DOHH2 (cell line): ENCODE data around the gene MARK3.

Experiments
- H3F3A ChIP-seq: fragments of 200-600 bp; sonication (generic), shearing (Covaris generic); 2 replicates; pipeline ENCODE4 v1.6.0; 2016; ENCODE audit warnings: antibody characterized with exemption, mild to moderate bottlenecking; ENCODE audit not compliant: control insufficient read depth, insufficient read depth
- H3K27ac ChIP-seq: fragments of 200-600 bp; sonication (generic); 2 replicates; pipeline ENCODE4 v1.5.1; 2014; ENCODE audit warnings: low read depth, mild to moderate bottlenecking, low read length, moderate library complexity
- H3K27me3 ChIP-seq: fragments of 200-600 bp; sonication (generic); 2 replicates; pipeline ENCODE4 v1.6.1; 2014; ENCODE audit warnings: mild to moderate bottlenecking, low read length, mixed read lengths; ENCODE audit not compliant: control insufficient read depth
- H3K36me3 ChIP-seq: fragments of 200-600 bp; sonication (generic); 2 replicates; pipeline ENCODE4 v1.6.1; 2014; ENCODE audit warnings: mild to moderate bottlenecking, low read length, moderate library complexity, mixed read lengths; ENCODE audit not compliant: control insufficient read depth
- H3K4me1 ChIP-seq: fragments of 200-600 bp; sonication (generic); 2 replicates; pipeline ENCODE4 v1.6.1; 2014; ENCODE audit warnings: mild to moderate bottlenecking, low read length, mixed read lengths; ENCODE audit not compliant: control insufficient read depth
- H3K4me2 ChIP-seq: fragments of 200-600 bp; sonication (generic); 2 replicates; pipeline ENCODE4 v1.6.0; 2014; ENCODE audit warnings: mild to moderate bottlenecking, low read length, moderate library complexity
- H3K4me3 ChIP-seq: fragments of 200-600 bp; sonication (generic); 2 replicates; pipeline ENCODE4 v1.5.1; 2014; ENCODE audit warnings: mild to moderate bottlenecking, low read length, mixed read lengths
- H3K79me2 ChIP-seq: fragments of 200-600 bp; sonication (generic); 2 replicates; pipeline ENCODE4 v1.6.1; 2014; ENCODE audit warnings: mild to moderate bottlenecking, low read length, mixed read lengths; ENCODE audit not compliant: control insufficient read depth
- H3K9me2 ChIP-seq: fragments of 200-600 bp; sonication (generic); replicated peaks from 2 replicates; pipeline ENCODE4 v1.6.1; 2014; ENCODE audit warnings: mild to moderate bottlenecking, low read length, mixed read lengths; ENCODE audit not compliant: control insufficient read depth
- H3K9me3 ChIP-seq: fragments of 200-600 bp; sonication (generic); 2 replicates; pipeline ENCODE4 v1.6.1; 2014; ENCODE audit warnings: antibody characterized with exemption, low read length, mixed read lengths; ENCODE audit not compliant: control insufficient read depth, insufficient read depth
- H4K20me1 ChIP-seq: fragments of 200-600 bp; sonication (generic); 2 replicates; pipeline ENCODE4 v1.6.0; 2014; ENCODE audit warnings: low read depth, mild to moderate bottlenecking, antibody characterized with exemption, low read length, moderate library complexity; ENCODE audit not compliant: control insufficient read depth, insufficient read depth
- EZH2phosphoT487 ChIP-seq: fragments of 200-600 bp; sonication (generic); IDR thresholded peaks from 2 replicates; pipeline ENCODE4 v1.6.1; 2017; ENCODE audit warnings: borderline replicate concordance, mild to moderate bottlenecking, antibody characterized with exemption, low read length, moderate library complexity, mixed read lengths
- TF ChIP-seq, protein P1 (sequence below): fragments of 200-600 bp; sonication (generic); IDR thresholded peaks from one replicate; pipeline ENCODE4 v1.5.1; 2014; ENCODE audit warnings: antibody characterized with exemption, mild to moderate bottlenecking, low read depth, low read length; ENCODE audit not compliant: poor library complexity, severe bottlenecking

Gene MARK3

DNA sequence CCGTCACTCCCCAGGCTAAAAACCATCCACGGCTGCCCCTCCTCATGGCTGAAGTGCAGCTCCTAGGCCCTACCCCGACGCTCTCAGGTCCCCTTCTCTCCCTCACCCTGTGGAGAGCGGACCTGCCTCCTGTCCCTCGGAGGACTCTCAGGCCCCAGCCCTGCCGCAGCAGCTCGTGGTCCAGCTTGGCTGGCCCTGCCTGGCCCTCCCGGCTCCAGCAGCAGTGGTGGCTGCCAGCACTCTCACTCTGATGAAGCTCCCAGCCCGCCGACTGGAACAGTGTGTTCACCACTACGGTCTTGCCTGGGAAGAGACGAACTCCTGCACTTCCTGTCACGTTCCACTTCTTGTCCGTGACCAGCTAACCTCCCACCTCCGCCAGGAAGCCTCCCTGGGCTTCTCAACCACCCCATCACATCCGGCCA, 166.1 kb downstream of the MARK3 start:
- no peaks in the 10 kb centered on the region for H3K27me3 ChIP-seq
- H3K4me2 ChIP-seq, result no peak overlapping the region
- H3K9me2 ChIP-seq, result no peaks in the 10 kb centered on the region
- no peak overlapping the region for H3K4me3 ChIP-seq
- H3K36me3 ChIP-seq, result no peaks in the 10 kb centered on the region
- TF ChIP-seq, protein P1, sequence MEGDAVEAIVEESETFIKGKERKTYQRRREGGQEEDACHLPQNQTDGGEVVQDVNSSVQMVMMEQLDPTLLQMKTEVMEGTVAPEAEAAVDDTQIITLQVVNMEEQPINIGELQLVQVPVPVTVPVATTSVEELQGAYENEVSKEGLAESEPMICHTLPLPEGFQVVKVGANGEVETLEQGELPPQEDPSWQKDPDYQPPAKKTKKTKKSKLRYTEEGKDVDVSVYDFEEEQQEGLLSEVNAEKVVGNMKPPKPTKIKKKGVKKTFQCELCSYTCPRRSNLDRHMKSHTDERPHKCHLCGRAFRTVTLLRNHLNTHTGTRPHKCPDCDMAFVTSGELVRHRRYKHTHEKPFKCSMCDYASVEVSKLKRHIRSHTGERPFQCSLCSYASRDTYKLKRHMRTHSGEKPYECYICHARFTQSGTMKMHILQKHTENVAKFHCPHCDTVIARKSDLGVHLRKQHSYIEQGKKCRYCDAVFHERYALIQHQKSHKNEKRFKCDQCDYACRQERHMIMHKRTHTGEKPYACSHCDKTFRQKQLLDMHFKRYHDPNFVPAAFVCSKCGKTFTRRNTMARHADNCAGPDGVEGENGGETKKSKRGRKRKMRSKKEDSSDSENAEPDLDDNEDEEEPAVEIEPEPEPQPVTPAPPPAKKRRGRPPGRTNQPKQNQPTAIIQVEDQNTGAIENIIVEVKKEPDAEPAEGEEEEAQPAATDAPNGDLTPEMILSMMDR, result no peak
- TF ChIP-seq EZH2phosphoT487, result no peak
- H3K27ac ChIP-seq, result no peak overlapping the region
- H3F3A ChIP-seq, result no peaks in the 10 kb centered on the region
- H4K20me1 ChIP-seq, result peaks cover 4% of the 10 kb centered on the region; the same call in 1 of the 2 replicates
- H3K4me1 ChIP-seq, result peaks cover 7% of the 10 kb centered on the region
- H3K9me3 ChIP-seq, result no peaks in the 10 kb centered on the region
- H3K79me2 ChIP-seq, result peaks cover 10% of the 10 kb centered on the region

DNA sequence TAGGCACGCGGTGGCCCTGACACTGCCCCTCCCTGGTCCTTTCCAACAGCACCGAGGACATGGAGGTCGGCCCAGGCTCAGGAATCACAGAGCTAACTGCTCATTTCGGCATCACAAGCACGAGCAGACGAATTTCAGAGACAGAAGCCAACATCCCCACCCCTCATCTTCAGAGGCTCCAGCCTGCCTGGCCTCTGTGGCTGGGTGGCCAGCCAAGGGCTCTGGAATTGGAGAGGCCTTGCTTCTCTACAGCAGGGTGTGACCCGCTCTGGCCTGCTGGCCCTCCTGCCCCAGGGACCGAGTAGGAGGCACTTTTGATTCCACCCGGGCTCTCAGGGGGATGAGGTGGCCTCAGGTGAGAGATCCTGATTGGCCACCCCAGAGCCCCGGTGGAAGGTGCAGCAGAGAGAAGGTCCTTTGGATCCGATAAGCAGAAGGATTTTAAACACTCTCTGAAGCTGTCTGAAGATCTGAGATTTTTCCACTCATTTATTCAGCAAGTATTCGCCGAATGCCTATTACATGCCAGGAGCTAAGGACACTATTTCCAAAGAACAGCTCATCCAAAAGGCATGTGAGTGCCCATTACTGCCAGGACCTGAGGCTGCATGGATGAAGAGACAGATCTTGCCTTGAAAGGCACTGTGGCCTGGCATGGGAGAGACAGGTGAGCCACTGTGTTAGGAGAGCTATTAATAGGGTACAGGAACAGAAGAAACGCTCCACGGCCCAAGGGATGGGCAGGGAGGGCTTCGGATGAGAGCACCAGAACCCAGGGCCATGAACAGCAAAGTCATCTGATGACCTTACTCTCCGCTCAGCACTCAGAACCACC, 167.0 kb downstream of the MARK3 start:
- Histone ChIP-seq H3K79me2 (peaks cover 18% of the 10 kb centered on the region), H3K4me2 (no peak overlapping the region), H3K9me2 (no peaks in the 10 kb centered on the region), H3K4me1 (peaks cover 4% of the 10 kb centered on the region), H4K20me1 (peaks cover 8% of the 10 kb centered on the region; the same call in 1 of the 2 replicates), H3K27me3 (no peaks in the 10 kb centered on the region), H3K4me3 (no peak overlapping the region), H3K36me3 (peaks cover 4% of the 10 kb centered on the region; the same call in 1 of the 2 replicates), H3K9me3 (no peaks in the 10 kb centered on the region), H3K27ac (no peak overlapping the region), H3F3A (peaks cover 8% of the 10 kb centered on the region; the same call in 1 of the 2 replicates)
- TF ChIP-seq EZH2phosphoT487, result no peak
- TF ChIP-seq, protein P1, result no peak

DNA sequence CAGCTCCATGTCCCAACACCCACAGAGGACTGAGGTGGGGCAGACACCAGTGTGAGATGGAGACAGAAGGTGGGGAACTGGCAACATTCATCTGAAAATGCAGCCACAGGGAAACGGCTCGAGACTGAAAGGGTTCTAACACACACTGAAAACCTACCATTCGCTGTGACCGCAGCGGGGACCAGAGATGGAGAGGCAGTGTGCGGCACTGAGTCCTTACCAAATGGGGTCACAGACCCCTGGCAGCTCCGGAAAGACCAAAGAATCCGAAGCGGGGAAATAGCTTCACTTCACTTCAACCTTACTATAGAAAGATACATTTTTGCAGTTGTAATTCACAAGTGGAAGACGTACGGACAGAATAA, 167.6 kb downstream of the MARK3 start:
- H3F3A ChIP-seq, result peaks cover 11% of the 10 kb centered on the region; the same call in 1 of the 2 replicates
- peaks cover 4% of the 10 kb centered on the region for H3K4me1 ChIP-seq
- TF ChIP-seq, protein P1, result no peak
- TF ChIP-seq EZH2phosphoT487, result no peak
- no peaks in the 10 kb centered on the region for H3K9me2 ChIP-seq
- H3K36me3 ChIP-seq, result peaks cover 7% of the 10 kb centered on the region
- H3K4me3 ChIP-seq, result no peak overlapping the region
- no peaks in the 10 kb centered on the region for H3K9me3 ChIP-seq
- H3K4me2 ChIP-seq, result no peak overlapping the region
- no peaks in the 10 kb centered on the region for H3K27me3 ChIP-seq
- H4K20me1 ChIP-seq, result peaks cover 9% of the 10 kb centered on the region; the same call in 1 of the 2 replicates
- H3K27ac ChIP-seq, result no peak overlapping the region
- peaks cover 24% of the 10 kb centered on the region for H3K79me2 ChIP-seq
